ENCODE data around the gene GFM1.

Gene GFM1

GRCh38 chr3:158644345-158644908 is at the start of gene GFM1:
TSS of gene GFM1 (plus strand) at chr3:158644527. CDS start at chr3:158644635, 108 bp downstream.
- DNase-seq = peak; percentile 96

GRCh38 chr3:158600787-158601186 is 43.5 kb upstream of the GFM1 start:
- no peak for DNase-seq

DNA sequence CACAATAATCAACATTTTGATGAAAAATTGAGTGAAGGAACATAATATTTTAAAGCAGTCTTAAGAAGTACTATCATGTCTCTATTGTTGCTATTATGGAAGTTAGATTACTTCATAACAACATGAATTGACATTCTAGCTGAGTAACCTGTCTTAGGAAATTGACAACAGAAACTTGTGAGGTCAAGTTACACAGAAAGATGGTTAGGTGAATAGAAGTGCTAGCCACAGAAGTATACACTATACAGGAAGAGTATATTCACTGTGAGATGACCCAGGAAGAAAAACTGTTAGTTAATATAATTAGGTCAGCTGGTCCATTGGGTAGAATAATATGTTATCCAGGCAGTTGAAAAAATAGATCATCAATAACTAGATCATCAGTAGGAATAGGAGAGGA is 42.1 kb upstream of the GFM1 start:
- no peak for DNase-seq

DNA sequence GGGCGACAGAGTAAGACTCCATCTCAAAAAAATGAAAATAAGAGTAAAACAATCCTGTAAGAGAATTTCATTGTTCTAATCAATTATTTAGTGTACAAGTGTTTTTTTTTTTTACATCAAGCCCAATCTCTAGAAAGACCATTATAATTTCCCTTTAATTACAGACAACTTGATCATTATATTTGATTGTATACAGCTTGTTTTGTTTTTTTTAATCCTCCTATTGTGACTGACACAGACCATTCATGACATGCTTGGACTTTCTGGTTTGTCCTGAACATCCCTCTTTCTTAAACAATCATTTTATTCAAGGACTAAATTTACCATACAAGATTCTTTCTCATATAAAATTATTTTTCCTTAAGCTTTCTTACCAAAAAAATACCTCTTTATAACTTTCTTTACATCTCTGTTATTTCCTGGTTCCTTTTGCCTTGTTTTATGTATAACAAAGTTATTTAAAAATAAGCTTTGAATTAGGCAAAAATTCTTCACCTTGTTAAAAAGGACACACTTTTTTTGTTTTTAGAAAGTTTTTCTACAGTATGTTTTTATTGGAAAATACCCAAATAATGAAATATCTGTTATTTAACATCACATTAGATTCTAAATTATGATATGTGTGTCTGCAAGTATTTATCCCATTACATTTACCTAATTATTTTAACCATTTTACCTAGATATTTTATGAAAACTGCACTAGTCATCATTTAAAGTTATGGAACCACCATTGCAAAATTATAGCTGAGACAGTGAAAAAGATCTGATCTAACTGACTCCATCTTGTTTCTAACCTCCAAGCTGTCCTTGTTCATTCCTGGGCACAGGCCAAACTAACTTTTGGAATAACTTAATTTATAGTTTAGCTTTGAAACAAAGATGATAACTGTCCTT is 26.1 kb upstream of the GFM1 start:
- DNase-seq = no peak

- no peak for DNase-seq
Observed at GRCh38 chr3:158625881-158626280, 18.4 kb upstream of the GFM1 start.

GRCh38 chr3:158631981-158632380 is 12.3 kb upstream of the GFM1 start:
- DNase-seq = no peak

DNA sequence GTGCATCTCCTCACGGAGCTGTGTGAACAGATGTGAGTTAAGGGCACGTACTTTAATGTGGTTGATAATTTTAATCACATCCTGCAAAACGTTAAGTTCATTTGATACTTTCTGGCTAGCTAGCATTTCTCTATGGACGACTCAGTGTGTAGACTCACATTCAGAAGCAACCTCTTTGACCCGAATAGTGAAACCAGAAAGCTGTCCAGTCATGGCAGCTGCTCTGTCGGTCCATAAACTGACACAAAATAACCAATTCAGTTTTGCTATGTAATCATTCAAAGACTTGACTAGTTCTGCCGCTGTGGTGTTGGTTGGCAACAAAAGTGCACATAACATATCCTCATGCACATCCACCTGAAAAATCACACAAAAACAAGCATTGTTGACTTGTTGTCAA is 3.7 kb upstream of the GFM1 start:
- DNase-seq = no peak

- DNase-seq = no peak
Observed at GRCh38 chr3:158642005-158642404, 2.3 kb upstream of the GFM1 start.

DNA sequence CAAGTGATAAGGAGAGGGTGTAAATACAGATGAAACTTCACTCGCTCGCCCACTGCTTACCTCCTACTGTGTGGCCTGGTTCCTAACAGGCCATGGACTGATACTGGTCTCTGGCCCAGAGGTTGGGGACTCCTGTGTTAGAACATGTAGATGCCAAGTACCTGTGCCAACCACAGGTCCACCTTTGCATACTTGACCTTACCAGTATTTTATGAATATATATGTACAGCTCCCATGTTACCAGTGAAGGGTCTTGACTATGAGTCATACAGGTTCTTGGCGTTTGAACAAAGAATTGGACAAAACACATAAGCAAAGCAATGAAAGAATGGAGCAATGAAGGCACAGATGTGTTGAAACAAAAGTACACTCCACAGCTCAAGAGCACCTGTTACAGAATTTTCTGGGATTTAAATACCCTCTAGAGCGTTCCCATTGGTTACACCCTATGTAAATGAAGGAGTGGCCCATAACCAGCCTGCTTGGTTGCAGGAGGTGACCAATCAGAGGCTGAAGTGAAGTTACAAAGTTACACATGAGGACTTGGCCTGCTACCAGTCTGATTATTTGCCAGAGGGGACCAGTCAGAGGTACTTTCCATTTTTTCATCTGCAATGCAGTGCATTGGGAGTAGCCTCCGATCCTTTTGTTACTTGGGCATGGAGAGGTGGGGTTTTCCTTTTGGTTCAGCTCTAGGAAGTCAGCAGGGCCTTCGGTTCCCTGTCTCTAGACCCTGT is 1.7 kb upstream of the GFM1 start:
- DNase-seq = no peak

DNA sequence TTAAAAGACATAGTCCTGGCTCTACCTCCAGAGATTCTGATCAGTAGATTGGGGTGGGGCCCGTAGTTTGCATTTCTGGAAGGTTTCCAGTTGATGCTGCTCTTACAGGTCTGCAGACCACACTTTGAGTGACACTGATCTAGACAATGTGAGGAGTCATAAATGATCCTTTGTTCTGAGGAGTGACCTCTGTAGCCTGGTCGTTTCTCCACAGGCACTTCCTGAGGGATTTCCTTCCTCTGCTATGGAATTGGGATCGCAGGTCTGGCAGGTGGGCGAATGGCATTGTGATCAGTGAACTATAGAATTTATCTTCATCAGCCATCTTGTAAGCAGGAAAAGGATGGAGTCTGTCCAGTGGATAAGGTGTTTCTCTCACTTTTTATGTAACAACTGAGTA is 5.5 kb downstream of the GFM1 start:
- DNase-seq = no peak

DNA sequence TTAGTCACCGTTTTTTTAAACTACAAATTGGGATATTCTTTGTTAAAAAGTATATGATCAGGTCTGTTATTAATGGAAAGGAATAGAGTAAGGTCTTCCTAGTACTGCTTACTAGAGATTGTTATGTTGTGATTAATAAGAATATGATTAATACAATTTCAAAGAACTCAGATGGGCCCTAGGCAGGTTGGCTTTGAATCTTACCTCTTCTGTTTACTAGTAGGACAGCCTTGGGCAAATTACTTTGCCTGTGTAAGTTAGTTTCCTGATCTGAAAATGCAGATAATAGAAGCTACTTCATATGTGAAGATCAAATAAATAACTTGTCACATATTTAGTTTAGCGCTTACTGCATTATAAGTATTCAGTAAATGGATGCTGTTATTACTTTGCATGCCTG is 6.9 kb downstream of the GFM1 start:
- no peak for DNase-seq

GRCh38 chr3:158652463-158652862 is 8.1 kb downstream of the GFM1 start:
- DNase-seq = no peak

DNA sequence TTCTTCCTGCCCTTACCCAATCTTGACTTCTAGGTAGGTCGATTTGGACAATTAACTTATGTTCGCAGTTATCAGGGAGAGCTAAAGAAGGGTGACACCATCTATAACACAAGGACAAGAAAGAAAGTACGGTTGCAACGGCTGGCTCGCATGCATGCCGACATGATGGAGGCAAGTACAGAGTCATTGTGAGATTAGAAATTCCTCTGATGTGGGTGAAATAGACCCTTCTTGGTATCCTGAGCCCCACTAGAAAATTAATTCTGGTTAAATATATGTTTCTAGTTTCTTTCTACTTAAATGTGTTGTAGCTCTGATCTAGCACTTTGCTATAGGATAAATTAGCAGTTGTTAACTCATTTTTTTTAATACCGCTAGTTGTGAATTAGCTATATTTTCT is 14.6 kb downstream of the GFM1 start:
- DNase-seq = no peak

GRCh38 chr3:158659454-158660237 is 15.3 kb downstream of the GFM1 start:
- peak; percentile 78 for DNase-seq

DNA sequence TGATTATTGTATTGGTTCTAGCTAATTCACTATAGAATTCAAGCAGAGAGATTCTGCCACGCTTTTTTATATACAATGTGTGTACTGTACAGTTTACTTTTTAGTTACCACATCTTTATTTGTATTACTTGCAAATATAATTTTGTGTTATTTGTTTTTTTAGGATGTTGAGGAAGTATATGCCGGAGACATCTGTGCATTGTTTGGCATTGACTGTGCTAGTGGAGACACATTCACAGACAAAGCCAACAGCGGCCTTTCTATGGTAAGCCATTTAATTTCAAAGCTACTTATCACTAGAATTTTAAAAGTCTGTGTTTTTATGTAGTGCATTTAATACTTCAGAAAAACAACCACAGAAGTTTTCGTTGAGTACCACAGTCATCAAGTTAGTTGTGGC is 16.4 kb downstream of the GFM1 start:
- no peak for DNase-seq

DNA sequence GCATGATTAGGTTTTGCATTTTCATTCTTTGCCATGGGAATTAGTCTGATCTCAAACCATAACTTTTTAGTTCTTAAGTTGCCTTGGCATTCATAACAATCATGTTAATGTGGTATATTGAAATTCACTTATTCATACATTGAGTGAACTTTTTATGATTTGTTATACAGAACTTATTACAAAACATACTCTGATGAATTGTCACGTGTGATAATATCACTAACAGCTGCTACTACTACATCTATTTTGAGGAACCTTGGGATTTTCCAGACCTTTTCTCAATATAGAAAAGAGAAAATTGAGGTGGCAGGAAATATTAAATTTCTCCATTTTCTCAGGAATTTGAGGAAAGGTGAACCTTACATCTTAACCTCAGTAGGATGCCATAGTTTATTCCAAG is 18.9 kb downstream of the GFM1 start:
- peak; percentile 6 for DNase-seq

DNA sequence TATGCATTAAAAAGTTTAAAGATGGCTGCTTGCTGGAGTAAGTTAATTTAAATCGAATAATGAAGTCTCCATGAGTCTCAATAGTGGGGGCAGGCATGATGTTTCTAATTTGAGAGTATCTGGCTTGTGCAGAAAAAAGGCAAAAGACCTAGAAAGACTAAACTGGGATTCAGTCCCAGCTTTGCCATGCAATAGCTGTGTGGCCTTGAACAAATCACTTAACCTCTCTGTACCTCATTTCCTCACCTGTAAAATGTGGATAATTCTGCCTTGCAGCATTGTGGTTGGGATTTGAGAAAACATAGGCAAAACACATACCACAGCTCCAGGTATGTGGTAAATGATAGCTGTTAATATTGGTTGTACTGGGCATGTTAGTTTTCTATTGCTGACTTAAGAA is 19.5 kb downstream of the GFM1 start:
- no peak for DNase-seq

GRCh38 chr3:158666416-158666815 is 22.1 kb downstream of the GFM1 start:
- no peak for DNase-seq

DNA sequence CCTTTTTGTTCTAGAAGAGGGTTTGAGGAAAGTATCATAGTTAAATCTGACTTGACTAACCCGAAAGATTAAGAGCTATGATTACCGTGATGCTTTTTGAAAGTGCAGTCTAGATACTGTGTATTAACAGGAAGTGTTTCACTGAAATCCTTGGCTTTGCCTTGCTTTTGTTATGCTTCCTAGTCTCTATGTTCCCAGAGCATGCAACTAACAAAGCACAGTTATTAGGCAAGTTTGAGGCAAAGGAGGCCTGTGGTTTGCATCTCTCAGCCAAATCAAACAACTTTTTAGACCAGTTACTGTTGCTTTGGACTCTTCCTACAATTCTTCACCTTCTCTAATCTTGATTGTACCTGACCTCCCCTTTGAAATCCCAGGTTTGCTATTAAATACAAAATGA is 24.2 kb downstream of the GFM1 start:
- no peak for DNase-seq

DNA sequence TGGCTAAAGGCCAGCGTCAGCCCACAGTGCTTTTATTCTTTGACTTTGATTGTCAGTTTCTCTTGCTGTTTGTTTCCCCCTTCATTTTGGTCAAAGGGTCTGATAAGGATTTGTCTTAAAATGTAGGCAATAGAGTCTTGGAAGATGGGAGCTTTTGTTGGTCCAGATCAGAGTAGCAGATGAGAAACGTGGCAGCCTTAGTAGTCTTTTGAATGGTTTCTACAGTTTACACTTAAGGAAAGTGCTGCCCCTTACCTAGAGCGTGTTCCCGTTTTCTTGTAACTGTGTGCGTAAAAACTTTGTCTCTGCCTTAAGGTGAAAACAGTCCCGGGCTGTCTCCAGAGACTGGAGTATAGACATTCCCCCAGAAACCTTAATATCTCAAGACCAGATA is 27.5 kb downstream of the GFM1 start:
- peak; percentile 6 for DNase-seq

- peak; percentile 89 for DNase-seq
Observed at GRCh38 chr3:158672215-158673176, 28.2 kb downstream of the GFM1 start, which contains the start of gene LXN. TSS of gene LXN (minus strand) at chr3:158672648. CDS start at chr3:158672478, 170 bp downstream.

DNA sequence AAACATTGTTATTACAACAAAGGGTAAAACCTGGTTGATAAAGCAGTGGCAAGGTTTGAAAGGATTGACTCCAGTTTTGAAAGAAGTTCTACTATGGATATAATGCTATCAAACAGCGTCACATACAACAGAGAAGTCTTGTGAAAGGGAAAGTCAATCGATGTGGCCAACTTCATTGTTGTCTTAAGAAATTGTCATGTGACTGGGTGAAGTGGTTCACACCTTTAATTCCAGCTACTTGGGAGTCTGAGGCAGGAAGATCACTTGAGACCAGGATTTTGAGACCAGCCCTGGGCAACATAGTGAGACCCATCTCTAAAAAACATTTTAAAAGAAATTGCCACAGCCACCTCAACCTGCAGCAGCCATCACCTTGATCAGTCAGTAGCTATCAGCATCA is 34.4 kb downstream of the GFM1 start:
- DNase-seq = no peak
